Skin epidermis (tissue), 12 donors: ENCODE measurements around the gene FLYWCH1.
"Not testable (repeated sequence)": the region's sequence is repeated elsewhere in the genome, so short reads cannot be mapped to it uniquely, and the experiment has no call there.

ENCODE experiments used
- H3K27ac ChIP-seq, 21 experiments: fragments of 200-600 bp; sonication (generic) in 11 of 21; one replicate each; pipeline ENCODE4 v1.5.0; 2020; ENCODE audit warnings: mild to moderate bottlenecking in 3 of 21, inconsistent platforms in 2 of 21, moderate library complexity in 2 of 21
- H3K4me3 ChIP-seq, 7 experiments: fragments of 200-600 bp; sonication (generic) in 2 of 7; one replicate each; pipeline ENCODE4 v1.5.0; 2020; ENCODE audit warnings: inconsistent platforms in 2 of 7, mild to moderate bottlenecking in 2 of 7, moderate library complexity in 1 of 7

Gene FLYWCH1

DNA sequence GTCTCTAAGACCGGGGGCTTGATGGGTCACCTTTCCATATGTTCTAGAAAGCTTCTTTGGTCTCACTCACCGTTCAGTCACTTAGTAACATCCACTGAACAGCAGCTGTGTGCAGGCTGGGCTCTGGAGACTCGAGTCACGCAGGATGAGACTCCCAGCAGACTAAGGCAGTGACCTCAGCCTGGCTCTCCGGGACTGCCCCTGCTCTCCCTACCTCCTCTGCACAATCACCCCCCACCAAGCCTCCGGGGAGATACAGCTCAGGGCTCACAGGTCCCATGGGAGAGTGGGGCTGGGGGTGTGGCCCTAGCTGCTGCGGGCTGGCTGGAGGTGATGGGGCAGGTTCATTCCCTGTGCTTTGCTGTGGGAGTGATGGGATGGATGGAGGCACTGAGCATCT is 14.6 kb upstream of the FLYWCH1 start:
- Histone ChIP-seq H3K4me3 (no peak overlapping the region), H3K27ac (no peak overlapping the region)

DNA sequence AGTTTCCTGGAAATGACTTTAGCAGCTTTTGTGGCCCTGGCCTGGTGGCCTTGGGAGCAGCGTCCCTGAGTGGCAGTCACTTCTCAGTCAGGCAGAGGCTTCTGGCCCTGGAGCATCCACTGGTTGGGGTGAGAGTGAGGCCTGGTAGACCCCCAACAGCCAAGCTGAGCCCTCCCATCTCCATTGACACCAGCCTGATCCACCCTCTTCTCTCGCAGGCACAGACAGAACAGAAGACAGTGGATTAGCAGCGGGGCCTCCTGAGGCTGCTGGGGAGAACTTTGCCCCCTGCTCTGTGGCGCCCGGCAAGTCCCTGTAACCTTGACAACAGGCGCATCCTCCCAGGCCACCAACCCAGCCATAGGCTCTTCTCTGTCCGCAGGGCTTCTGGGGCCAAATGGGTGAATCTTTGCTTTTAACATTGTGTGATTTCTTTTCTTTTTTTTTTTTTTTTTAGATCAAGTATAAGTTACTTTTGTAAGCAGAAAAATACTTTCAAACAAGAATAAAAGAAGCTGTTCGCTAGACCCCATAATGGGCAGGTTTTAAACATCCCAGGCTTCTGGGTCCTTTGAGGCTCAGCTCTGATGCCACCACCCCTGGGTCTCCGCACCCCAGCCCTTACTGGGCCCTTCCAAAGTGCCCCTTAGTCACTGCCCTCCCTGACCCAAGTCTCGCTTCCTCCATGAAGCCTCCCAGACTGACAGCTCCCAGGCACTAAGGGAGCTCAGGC is 12.7 kb upstream of the FLYWCH1 start:
- H3K4me3 ChIP-seq = no peak overlapping the region
- H3K27ac ChIP-seq = no peak overlapping the region

DNA sequence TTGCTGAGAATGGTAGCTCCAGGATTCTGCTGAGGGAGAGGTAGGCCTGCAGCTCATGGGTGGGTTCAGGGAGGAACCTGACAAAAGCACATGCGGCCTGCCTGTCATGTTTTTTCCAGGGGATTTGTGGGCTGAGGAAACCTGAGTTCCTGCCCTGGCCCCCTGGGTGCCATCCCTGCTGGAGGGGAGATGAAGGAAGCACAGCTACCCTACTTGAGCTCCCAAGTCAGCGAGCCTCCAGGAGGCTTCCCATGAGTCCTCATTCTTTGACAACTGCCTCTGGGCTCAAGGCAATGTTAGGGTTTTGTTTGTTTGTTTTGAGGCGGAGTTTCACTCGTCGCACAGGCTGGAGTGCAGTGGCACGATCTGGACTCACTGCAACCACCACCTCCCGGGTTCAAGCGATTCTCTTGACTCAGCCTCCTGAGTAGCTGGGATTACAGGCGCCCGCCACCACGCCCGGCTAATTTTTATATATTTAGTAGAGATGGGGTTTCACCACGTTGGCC is 12.1 kb upstream of the FLYWCH1 start:
- no peak overlapping the region for H3K4me3 ChIP-seq
- H3K27ac ChIP-seq = no peak overlapping the region

DNA sequence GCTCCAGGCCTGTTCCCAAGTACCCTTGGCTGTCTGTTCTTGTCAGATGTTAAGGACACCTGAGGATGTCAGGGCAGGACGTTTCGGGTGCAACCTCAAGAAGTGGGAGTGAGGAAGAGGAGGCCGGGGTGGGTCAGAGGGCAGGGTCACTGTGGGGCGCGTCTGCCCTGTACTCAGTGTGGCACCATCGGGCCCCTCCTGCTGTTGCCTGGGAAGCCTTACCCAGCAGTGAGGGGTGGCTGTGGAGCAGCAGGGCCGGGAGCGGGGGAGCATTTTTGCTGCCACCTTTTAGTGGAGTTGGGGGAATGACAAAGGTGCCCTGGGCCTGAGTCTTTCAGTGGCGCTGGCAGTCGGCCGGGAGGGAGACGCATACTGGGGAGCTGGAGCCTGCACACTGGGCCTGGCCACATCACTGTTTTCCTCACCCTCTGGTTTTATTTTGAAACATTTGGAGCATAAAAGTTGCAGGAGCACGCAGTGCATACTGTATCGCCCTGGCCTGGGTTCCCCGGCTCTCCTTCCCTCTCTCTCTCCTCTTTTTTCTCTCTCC is 11.1 kb upstream of the FLYWCH1 start:
- H3K4me3 ChIP-seq = no peak overlapping the region
- H3K27ac ChIP-seq = no peak overlapping the region

DNA sequence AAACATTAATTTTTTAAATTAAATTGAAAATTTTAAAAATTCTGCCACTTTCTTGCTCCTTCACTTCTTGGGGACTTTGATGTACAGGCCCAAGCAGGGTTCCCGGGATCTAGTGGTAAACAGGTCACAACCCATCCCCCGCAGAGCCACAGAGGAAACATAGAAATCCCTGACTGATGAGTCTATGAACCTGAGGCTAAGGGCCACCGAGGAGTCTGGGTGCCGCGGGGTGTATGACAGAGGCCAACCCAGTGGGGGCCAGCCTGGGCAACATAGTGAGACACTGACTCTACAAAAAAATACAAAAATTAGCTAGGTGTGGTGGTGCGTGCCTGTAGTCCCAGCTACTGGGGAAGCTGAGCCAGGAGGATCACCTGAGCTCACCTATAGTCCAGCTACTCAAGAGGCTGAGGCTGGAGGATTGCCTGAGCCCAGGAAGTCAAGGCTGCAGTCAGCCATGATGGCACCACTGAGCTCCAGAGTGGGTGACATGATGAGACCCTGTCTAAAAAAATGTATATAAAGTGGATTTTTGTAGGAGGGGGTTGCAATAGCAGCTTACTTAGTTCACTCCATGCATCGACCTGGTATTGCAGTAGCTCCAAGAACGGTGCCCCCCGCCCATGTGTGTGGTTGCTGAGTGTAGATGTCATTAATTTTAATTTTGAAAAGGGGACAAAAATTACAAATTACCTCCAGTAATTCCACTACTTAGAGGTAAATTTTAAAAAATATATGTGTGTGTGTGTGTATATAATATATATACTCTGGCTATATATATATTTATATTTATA is 9.2 kb upstream of the FLYWCH1 start:
- H3K4me3 ChIP-seq = no peak overlapping the region
- no peak overlapping the region for H3K27ac ChIP-seq

DNA sequence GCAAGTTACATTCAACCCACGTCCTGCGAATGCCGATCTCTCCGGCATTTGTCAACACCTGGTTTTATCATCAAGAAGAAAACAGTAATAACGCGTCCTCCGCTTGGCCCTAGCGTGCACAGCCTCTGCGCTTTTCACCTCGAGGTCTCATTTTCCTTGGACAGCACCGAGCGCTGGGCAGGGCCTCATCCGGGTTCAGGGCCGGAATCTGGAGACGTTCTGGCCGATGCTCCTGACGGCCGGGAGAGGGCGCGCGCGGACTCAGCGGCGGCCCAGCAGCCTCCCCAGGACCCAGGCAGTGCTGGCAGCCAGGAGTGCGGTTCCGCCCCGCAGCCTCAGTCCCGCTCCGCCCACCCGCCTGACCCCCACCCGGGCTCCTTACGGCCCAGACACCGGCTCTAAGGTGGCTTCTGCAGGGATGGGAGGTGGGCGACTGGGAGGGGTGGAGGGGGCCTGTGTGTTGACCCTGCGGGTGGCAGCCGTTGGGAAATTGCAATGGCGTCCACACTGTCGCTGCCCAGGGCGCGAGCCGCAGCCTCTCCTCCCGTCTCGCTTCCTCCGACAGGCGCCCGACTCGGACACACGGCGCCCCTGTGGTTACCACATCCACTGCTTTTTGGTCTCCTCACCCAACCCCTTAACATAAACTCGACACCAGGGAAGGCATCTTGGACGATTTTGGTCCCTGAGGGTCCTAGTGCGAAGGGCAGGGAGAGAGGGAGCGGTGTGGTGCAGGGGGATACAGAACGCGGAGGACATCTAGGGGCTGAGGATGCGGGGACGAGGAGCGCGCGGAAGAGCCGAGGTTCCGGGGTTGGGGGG is 7.4 kb upstream of the FLYWCH1 start:
- peak overlapping the region; percentile 57 to 79 (median 75) for H3K4me3 ChIP-seq
- H3K27ac ChIP-seq = peak overlapping the region; percentile 39 to 92 (median 84)

DNA sequence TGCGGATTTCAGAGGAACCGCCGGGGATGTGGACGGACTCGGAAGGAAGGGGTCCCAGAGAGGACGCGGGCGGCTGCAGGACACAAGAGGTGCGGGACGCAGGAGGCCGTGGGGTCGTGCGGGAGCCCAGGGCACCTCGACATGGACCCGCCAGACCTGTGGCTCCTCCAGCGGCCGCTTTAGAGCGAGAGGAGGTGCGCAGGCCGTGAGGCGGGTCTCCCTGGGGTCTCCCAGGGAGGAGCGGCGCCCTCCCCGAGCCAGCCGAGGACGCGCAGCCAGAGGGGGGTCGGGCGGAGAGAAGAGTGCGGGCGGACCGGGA is 6.8 kb upstream of the FLYWCH1 start:
- peak overlapping the region; percentile 39 to 92 (median 84) for H3K27ac ChIP-seq
- H3K4me3 ChIP-seq = peak overlapping the region; percentile 57 to 79 (median 75)

DNA sequence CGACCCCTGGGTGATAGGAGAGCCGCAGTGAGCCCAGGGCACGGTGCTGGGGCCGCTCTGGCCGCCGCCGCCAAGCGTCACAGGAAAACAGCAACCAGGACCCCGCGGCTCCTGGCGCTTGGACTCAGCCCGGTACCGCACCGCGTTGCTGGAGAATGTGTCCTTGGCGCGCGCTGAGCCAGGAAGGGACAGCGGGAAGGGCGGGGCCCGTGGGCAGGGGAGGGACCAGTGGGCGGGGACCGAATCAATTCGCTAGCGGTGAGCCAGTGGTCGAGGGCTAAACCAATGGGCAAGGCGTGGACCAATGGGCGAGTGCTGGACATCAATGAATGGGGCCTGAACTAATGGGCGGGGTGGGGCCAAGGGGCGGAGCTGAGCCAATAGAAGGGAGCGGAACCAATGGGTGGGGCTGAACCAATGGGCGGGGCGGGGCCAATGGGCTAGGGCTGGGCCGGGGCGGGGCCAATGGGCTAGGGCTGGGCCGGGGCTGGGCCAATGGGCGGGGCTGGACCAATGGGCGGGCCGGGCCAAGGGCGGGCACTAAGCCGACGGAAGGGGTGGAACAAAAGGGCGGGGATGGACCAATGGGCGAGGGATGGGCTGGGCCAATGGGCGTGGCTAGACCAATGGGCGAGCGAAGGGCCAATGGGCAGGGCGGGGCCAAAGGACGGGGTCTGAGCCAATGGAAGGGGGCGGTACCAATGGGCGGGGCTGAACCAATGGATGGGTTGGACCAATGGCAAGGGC is 6.3 kb upstream of the FLYWCH1 start:
- H3K27ac ChIP-seq = peak overlapping the region; percentile 39 to 92 (median 84)
- H3K4me3 ChIP-seq = peak overlapping the region; percentile 57 to 79 (median 75)

DNA sequence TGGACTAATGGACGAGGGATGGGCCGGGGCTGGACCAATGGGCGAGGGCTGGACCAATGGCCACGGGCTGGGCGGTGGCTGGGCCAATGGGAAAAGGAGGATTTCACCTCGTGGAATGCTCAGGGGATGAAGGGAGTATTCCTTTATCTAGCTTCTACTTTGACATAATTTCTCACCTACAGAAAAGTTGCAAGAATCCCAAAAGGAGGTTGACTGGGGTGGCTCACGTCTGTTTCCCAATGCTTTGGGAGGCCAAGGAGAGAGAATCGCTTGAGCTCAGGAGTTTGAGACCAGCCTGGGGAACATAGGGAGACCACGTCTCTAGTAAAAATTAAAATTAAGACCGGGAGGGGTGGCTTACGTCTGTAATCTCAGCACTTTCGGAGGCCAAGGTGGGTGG is 5.7 kb upstream of the FLYWCH1 start:
- no peak overlapping the region for H3K4me3 ChIP-seq
- no peak overlapping the region for H3K27ac ChIP-seq

DNA sequence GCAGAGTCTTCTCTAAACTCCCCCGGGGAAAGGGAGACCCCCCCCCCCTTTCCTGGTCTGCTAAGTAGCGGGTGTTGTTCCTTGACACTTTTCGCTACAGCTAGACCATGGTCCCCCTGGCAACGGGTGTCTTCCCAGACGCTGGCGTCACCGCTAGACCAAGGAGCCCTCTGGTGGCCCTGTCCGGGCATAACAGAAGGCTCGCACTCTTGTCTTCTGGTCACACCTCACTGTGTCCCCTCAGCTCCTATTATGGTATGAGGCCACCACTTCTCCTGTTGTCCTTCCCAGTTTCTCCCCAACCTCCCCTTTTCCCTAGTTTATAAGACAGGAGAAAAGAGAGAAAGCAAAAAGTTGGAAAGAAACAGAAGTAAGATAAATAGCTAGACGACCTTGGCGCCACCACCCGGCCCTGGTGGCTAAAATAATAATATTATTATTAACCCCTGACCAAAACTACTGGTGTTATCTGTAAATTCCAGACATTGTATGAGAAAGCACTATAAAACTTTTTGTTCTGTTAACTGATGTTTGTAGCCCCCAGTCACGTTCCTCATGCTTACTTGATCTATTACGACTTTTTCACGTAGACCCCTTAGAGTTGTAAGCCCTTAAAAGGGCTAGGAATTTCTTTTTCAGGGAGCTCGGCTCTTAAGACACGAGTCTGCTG is 4.5 kb upstream of the FLYWCH1 start:
- H3K4me3 ChIP-seq, H3K27ac ChIP-seq: not testable (repeated sequence)

DNA sequence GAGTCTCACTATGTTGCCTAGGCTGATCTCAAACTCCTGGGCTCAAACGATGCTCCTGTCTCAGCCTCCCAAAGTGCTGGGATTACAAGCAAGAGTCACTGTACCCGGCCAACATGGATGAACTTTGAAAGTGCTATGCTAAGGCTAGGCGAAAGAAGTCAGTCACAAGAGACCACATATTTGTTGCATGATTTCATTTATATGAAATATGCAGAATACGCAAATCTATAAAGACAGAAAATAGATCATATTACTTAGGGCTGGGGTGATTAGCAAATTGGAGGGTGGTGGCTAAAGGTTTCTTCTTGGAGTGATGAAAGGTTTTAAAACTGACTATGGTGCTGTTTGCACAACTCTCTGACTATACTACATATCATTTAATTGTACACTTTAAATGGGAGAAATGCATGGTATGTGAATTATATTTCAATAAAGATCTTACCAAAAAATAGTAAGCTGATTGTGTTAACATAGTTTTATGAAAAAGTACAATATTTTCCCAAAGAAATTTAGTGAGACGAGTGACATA is 1.2 kb upstream of the FLYWCH1 start:
- no peak overlapping the region for H3K4me3 ChIP-seq

DNA sequence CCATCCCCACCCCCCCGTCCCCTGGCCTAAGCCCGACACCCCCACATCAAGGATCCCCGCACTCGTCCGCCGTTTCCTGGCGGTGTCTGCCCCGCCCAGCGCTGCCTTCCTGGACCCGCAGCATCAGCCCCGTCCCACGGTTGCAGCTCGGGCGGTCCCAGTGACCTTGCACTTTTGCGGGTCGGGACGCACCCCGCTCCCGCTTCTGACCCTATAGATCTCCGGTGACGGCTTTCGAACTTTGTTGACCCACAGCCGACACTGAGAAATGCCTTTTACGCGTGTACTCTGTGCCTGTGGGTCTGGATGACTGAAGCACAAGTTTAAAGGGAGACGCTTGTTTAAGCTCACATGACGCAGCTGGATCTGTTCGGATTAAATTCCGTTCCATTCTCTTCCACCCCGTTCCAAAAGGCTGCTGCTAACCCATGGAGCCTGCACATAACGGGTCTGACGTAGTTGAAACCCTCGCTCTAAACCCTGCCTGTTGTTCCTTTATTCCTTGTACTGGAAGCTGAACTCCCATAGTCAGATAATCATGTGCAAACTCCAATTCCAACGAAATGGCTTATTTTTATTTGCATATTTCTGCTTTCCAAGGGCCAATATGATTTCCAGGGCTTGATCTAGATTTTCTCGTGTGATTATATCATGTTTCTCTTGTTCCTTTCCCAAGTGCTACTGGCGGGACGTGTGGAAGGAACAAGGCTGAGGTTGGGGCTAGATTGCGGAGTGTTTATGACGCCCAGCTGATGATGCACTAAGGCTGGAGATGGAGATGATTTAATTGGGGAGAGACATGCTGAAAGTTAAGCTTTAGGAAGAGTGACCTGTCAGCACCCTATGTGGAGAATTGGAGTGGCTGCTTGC is 834 bp downstream of the FLYWCH1 start:
- peak overlapping the region; percentile 36 to 92 (median 88) for H3K27ac ChIP-seq
- H3K4me3 ChIP-seq = peak overlapping the region; percentile 70 to 94 (median 77)

More for the DNA sequence above, 1.2 kb upstream of the FLYWCH1 start:
- H3K27ac ChIP-seq = no peak overlapping the region

DNA sequence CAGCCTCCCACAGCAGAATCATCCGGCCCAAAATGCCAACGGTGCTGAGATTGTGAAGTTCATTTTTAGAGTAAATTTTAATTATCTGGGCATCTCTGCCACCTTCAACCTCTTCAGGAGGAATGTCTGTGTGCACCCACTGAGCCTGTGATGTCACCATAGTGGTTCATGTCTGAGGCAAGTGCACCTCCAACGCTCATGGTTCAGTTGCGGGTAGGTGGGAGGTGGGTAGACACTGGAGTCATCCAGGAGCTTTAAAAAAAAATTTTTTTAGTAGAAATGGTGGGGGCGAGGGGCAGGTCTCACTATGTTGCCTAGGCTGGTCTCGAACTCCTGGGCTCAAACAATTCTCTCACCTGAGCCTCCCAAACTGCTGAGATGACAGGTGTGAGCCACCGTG is 1.9 kb downstream of the FLYWCH1 start:
- Histone ChIP-seq H3K27ac (peak overlapping the region in 3 of 21 experiments; percentile 47 to 92 (median 91)), H3K4me3 (no peak overlapping the region)

DNA sequence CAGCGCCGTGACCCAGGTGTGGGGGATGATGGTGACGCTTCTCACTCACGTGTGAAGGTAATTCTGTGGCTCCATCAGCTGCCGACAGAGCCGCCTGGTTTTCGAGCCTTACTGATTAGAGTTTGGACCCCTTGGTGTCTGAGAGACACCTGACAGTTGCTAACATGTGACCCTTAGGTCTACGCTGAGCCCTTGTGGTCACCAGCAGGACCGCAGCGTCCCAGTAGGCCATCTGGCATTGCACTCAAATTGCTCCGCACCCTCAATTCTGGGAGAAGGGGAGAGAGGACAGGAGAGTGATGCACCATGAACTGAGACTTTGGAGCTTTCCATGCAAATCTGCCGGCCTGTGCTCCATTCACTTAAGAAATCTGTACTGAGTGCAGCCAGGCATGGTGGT is 2.5 kb downstream of the FLYWCH1 start:
- no peak overlapping the region for H3K27ac ChIP-seq
- H3K4me3 ChIP-seq = no peak overlapping the region

DNA sequence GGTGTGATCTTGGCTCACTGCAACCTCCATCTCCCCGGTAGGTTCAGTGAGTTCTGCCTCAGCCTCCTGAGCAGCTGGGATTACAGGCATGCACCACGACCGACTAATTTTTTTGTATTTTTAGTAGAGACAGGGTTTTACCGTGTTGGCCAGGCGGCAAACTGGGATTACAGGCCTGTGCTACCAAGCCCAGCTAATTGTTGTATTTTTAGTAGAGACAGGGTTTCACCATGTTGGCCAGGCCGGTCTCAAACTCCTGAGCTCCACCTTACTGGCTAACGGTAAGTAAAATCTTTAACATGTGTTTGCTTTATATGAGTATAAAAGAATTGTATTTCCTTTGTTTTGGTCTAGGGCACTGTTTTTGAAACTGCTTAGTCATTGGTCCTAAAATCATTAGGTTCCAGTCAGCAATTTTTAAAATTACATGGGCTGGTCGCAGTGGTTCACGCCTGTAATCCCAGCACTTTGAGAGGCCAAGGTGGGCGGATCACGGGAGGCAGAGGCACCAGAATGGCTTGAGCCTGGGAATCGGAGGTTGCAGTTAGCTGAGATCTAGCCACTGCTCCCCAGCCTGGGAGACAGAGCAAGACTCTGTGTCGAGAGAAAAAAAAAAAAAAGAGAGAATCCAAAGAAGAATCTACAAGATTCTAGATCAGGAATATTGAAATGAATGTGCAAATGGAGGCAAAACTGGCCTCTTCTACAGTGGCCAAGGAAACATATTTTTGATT is 3.6 kb downstream of the FLYWCH1 start:
- H3K4me3 ChIP-seq = no peak overlapping the region
- peak overlapping the region in 8 of 21 experiments; percentile 5 to 41 (median 24) for H3K27ac ChIP-seq

DNA sequence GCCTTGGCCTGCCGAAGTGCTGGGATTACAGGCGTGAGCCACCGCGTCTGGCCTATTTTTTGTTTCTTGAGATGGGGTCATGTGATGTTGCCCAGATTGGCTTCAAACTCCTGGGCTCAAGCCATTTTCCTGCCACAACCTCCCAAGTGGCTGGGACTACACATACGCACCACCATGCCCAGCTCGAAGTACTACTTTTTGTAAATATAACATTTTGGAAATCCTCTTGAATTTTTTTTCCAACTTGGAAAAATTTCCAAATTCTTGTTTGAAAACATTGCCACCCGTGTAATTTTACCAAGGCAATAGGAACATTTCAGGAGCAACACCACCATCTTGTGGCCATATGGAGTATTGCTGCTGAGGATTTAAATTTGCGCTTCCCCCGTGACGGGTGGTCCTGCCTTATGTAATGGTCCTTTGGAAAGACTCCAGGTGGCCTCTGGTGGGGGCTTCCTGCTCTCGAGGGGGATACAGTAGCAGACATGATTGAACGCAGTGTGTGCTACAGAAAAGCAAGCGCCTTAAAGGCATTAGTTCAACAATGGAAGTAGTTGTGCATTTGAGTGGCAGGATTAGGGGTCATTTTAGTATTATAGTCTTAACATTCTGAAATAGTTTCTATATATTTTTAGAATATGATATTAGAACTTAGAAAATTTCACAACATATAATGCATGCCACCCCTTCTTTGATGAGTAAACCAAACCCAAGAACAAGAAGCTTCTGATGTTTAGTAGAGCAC is 8.0 kb downstream of the FLYWCH1 start:
- peak overlapping the region in 4 of 21 experiments; percentile 7 to 57 (median 34) for H3K27ac ChIP-seq
- no peak overlapping the region for H3K4me3 ChIP-seq
